ENCODE data around the gene SYT17. TPM values are rescaled to one million over a fixed set of nuclear protein-coding genes. Genes with fewer than 3 reads are reported as not detected.

SYT17 gene
- total RNA-seq, 4 donors from 2014 or later, result 0.29 to 4.4 (median 2.2) TPM

GRCh38 chr16:19175492-19176262, 7.6 kb downstream of the SYT17 start:
- intact Hi-C loops (cut with DNase I; ENCODE audit: low total_unique reads), result loop anchor here (10.0 kb wide), 1 partner anchor 91 kb away; no protein-coding TSS in a partner anchor
- Histone ChIP-seq H3K36me3 (no peaks in the 10 kb centered on the region), H3K4me3 (no peak overlapping the region), H3K27me3 (no peaks in the 10 kb centered on the region), H3K4me1 (no peaks in the 10 kb centered on the region), H3K9me3 (no peaks in the 10 kb centered on the region), H3K27ac (no peak overlapping the region)
- TF ChIP-seq, protein P1, sequence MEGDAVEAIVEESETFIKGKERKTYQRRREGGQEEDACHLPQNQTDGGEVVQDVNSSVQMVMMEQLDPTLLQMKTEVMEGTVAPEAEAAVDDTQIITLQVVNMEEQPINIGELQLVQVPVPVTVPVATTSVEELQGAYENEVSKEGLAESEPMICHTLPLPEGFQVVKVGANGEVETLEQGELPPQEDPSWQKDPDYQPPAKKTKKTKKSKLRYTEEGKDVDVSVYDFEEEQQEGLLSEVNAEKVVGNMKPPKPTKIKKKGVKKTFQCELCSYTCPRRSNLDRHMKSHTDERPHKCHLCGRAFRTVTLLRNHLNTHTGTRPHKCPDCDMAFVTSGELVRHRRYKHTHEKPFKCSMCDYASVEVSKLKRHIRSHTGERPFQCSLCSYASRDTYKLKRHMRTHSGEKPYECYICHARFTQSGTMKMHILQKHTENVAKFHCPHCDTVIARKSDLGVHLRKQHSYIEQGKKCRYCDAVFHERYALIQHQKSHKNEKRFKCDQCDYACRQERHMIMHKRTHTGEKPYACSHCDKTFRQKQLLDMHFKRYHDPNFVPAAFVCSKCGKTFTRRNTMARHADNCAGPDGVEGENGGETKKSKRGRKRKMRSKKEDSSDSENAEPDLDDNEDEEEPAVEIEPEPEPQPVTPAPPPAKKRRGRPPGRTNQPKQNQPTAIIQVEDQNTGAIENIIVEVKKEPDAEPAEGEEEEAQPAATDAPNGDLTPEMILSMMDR (IDR thresholded peaks at IDR 0.05), result no peak
- TF ChIP-seq POLR2A (IDR thresholded peaks at IDR 0.05), result no peak
- no peak for DNase-seq

GRCh38 chr16:19177111-19177739, 9.2 kb downstream of the SYT17 start:
- Histone ChIP-seq H3K36me3 (no peaks in the 10 kb centered on the region), H3K4me3 (no peak overlapping the region), H3K27ac (no peak overlapping the region), H3K4me1 (no peaks in the 10 kb centered on the region), H3K9me3 (no peaks in the 10 kb centered on the region), H3K27me3 (no peaks in the 10 kb centered on the region)
- intact Hi-C loops (cut with DNase I; ENCODE audit: low total_unique reads), result loop anchor here (10.0 kb wide), 1 partner anchor 92 kb away; no protein-coding TSS in a partner anchor
- TF ChIP-seq, protein P1 (IDR thresholded peaks at IDR 0.05), result no peak
- TF ChIP-seq POLR2A (IDR thresholded peaks at IDR 0.05), result no peak
- DNase-seq, result no peak

GRCh38 chr16:19179546-19180490, 11.8 kb downstream of the SYT17 start:
- H3K4me1 ChIP-seq, result no peaks in the 10 kb centered on the region
- H3K27me3 ChIP-seq, result no peaks in the 10 kb centered on the region
- H3K9me3 ChIP-seq, result no peaks in the 10 kb centered on the region
- DNase-seq, result peak in 1 of 2 donors; percentile 35
- no peak overlapping the region for H3K27ac ChIP-seq
- TF ChIP-seq, protein P1 (IDR thresholded peaks at IDR 0.05), result peak in 3 of 4 experiments; percentile 11 to 33 (median 28)
- TF ChIP-seq POLR2A (IDR thresholded peaks at IDR 0.05), result no peak
- H3K4me3 ChIP-seq, result no peak overlapping the region
- intact Hi-C loops (cut with DNase I; ENCODE audit: low total_unique reads), result loop anchor here (10.0 kb wide), 1 partner anchor 95 kb away; no protein-coding TSS in a partner anchor
- no peaks in the 10 kb centered on the region for H3K36me3 ChIP-seq

DNA sequence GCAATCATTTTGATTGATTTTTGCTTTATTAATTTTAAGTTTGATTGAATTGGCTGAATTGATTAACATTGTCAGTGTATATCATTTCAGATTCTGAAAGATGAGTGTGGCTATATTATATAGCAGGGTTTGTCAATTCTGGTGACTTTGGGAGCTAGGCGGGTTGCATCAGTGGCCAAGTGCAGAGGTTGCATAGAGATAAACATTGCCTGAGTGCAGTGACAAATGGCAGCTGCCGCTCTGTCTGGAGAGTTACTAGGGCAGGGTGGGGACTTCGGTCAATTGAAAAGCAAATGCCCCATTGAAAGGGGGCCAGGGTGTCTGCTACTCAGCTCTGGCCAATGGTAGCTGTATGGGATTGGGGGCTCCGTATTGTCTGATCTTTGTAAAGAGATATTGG, 12.7 kb downstream of the SYT17 start:
- Histone ChIP-seq H3K36me3 (no peaks in the 10 kb centered on the region), H3K27me3 (no peaks in the 10 kb centered on the region), H3K9me3 (no peaks in the 10 kb centered on the region), H3K4me3 (no peak overlapping the region), H3K4me1 (no peaks in the 10 kb centered on the region), H3K27ac (no peak overlapping the region)
- TF ChIP-seq POLR2A (IDR thresholded peaks at IDR 0.05), result no peak
- TF ChIP-seq, protein P1 (IDR thresholded peaks at IDR 0.05), result no peak
- DNase-seq, result no peak
- intact Hi-C loops (cut with DNase I; ENCODE audit: low total_unique reads), result no loop called here
